Measurements from ENCODE around the gene SOWAHD. TPM values are rescaled to one million over a fixed set of nuclear protein-coding genes. Genes with fewer than 3 reads are reported as not detected.

Gene SOWAHD
- total RNA-seq, 1 donor from 2014 or later = not detected

Other genes starting within 250 kb of the SOWAHD start
- 46.5 and 54.4 TPM in 2 replicates for gene STEEP1, start 193.2 kb upstream of the SOWAHD start, total RNA-seq
- 20.4 and 26.2 TPM in 2 replicates for gene UBE2A, start 184.0 kb upstream of the SOWAHD start, total RNA-seq
- 6.1 and 6.4 TPM in 2 replicates for gene NKRF, start 152.2 kb upstream of the SOWAHD start, total RNA-seq
- 16.1 and 34.0 TPM in 2 replicates for gene SEPTIN6, start 65.4 kb upstream of the SOWAHD start, total RNA-seq
- 2,079 and 2,323 TPM in 2 replicates for gene RPL39, start 33.0 kb downstream of the SOWAHD start, total RNA-seq
- 2.4 and 3.2 TPM in 2 replicates for gene UPF3B, start 94.4 kb downstream of the SOWAHD start, total RNA-seq
- gene RNF113A, start 113.1 kb downstream of the SOWAHD start, total RNA-seq = 15.8 and 16.6 TPM in 2 replicates
- gene NDUFA1, start 113.2 kb downstream of the SOWAHD start, total RNA-seq = 68.0 and 100 TPM in 2 replicates
- gene AKAP14, start 137.3 kb downstream of the SOWAHD start, total RNA-seq = not detected in 2 replicates
- 3.7 and 4.1 TPM in 2 replicates for gene NKAP, start 185.2 kb downstream of the SOWAHD start, total RNA-seq

Measured in pulmonary artery endothelial cell (primary cell).